ENCODE results near the gene USP17L5.
"Not testable (repeated sequence)": the region's sequence is repeated elsewhere in the genome, so short reads cannot be mapped to it uniquely, and the experiment has no call there.

USP17L5 gene

DNA sequence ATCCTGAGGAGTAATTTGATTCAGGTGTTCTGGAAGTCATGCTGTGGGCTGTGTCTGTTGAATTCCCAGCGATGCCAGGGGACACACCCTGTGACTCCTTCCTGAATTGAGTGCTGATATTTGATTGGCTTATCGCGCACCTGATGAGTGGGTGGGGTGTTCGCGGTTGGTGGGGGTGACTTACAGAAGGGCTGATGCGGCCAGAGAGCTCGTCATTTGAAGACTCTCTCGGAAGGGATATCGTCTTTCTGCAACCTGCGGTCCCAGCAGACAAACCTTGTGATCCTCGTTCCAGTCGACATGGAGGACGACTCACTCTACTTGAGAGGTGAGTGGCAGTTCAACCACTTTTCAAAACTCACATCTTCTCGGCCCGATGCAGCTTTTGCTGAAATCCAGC is 4.8 kb upstream of the USP17L5 start, which contains the start of gene USP17L26:
USP17L26 (plus strand) TSS at position 301 of the 400 bp plus-strand sequence; CDS start at position 301, 0 bp downstream.
- H3K4me3 ChIP-seq (ENCODE audit: low read length in 2 of 2); H3K9me3 ChIP-seq (replicated peaks in 1 of 2; ENCODE audit: control insufficient read depth in 2 of 2, insufficient read depth in 1 of 2, low read depth in 1 of 2, low read length in 2 of 2); H2BK120ac ChIP-seq (ENCODE audit: low read depth, low read length); DNase-seq (ENCODE audit: low spot score); H2BK5ac ChIP-seq (ENCODE audit: low read length); H3K36me3 ChIP-seq (replicated peaks in 1 of 2; ENCODE audit: control insufficient read depth in 2 of 2, insufficient read depth in 2 of 2, low read length in 2 of 2); H3K27ac ChIP-seq (replicated peaks; ENCODE audit: low read length); H4K8ac ChIP-seq (ENCODE audit: low read depth, low read length); H3K18ac ChIP-seq (ENCODE audit: low read length); H2AFZ ChIP-seq (ENCODE audit: low read length); H2AK5ac ChIP-seq (ENCODE audit: low read depth, low read length); H2BK15ac ChIP-seq (ENCODE audit: low read length); H3K27me3 ChIP-seq (ENCODE audit: control insufficient read depth in 3 of 3, insufficient read depth in 3 of 3, low read depth in 1 of 3, low read length in 3 of 3); H3K4ac ChIP-seq (ENCODE audit: low read length); H2BK12ac ChIP-seq (ENCODE audit: low read length); H4K91ac ChIP-seq (ENCODE audit: low read depth, low read length, poor library complexity); H3K4me2 ChIP-seq (ENCODE audit: insufficient read depth, low read length, poor library complexity, severe bottlenecking); H3K9ac ChIP-seq (ENCODE audit: low read depth, low read length, poor library complexity); H3K4me1 ChIP-seq (ENCODE audit: control insufficient read depth in 2 of 2, insufficient read depth in 1 of 2, low read depth in 1 of 2, low read length in 2 of 2); H3K23ac ChIP-seq (ENCODE audit: low read depth, low read length, poor library complexity); H3K14ac ChIP-seq (ENCODE audit: low read length); H3K79me1 ChIP-seq (ENCODE audit: low read depth, low read length): not testable (repeated sequence)
- no CpG with 5 or more reads among the region's 15 CpGs for WGBS, 2 donors (ENCODE audit: extremely low coverage in 2 of 2, insufficient read length in 2 of 2, insufficient replicate concordance in 1 of 2)

DNA sequence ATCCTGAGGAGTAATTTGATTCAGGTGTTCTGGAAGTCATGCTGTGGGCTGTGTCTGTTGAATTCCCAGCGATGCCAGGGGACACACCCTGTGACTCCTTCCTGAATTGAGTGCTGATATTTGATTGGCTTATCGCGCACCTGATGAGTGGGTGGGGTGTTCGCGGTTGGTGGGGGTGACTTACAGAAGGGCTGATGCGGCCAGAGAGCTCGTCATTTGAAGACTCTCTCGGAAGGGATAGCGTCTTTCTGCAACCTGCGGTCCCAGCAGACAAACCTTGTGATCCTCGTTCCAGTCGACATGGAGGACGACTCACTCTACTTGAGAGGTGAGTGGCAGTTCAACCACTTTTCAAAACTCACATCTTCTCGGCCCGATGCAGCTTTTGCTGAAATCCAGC is 4.6 kb downstream of the USP17L5 start, which contains the start of gene USP17L27:
USP17L27 (plus strand) TSS at position 301 of the 400 bp plus-strand sequence; CDS start at position 301, 0 bp downstream.
- not testable (repeated sequence) for H4K91ac ChIP-seq (ENCODE audit: low read depth, low read length, poor library complexity); H4K8ac ChIP-seq (ENCODE audit: low read depth, low read length); DNase-seq (ENCODE audit: low spot score); H3K23ac ChIP-seq (ENCODE audit: low read depth, low read length, poor library complexity); H3K18ac ChIP-seq (ENCODE audit: low read length); H2BK12ac ChIP-seq (ENCODE audit: low read length); H3K9me3 ChIP-seq (replicated peaks in 1 of 2; ENCODE audit: control insufficient read depth in 2 of 2, insufficient read depth in 1 of 2, low read depth in 1 of 2, low read length in 2 of 2); H2BK15ac ChIP-seq (ENCODE audit: low read length); H2AFZ ChIP-seq (ENCODE audit: low read length); H3K79me1 ChIP-seq (ENCODE audit: low read depth, low read length); H3K27ac ChIP-seq (replicated peaks; ENCODE audit: low read length); H3K4ac ChIP-seq (ENCODE audit: low read length); H3K14ac ChIP-seq (ENCODE audit: low read length); H3K4me2 ChIP-seq (ENCODE audit: insufficient read depth, low read length, poor library complexity, severe bottlenecking); H3K9ac ChIP-seq (ENCODE audit: low read depth, low read length, poor library complexity); H3K36me3 ChIP-seq (replicated peaks in 1 of 2; ENCODE audit: control insufficient read depth in 2 of 2, insufficient read depth in 2 of 2, low read length in 2 of 2); H3K4me3 ChIP-seq (ENCODE audit: low read length in 2 of 2); H2BK5ac ChIP-seq (ENCODE audit: low read length); H2BK120ac ChIP-seq (ENCODE audit: low read depth, low read length); H3K27me3 ChIP-seq (ENCODE audit: control insufficient read depth in 3 of 3, insufficient read depth in 3 of 3, low read depth in 1 of 3, low read length in 3 of 3); H2AK5ac ChIP-seq (ENCODE audit: low read depth, low read length); H3K4me1 ChIP-seq (ENCODE audit: control insufficient read depth in 2 of 2, insufficient read depth in 1 of 2, low read depth in 1 of 2, low read length in 2 of 2)
- no CpG with 5 or more reads among the region's 15 CpGs for WGBS, 2 donors (ENCODE audit: extremely low coverage in 2 of 2, insufficient read length in 2 of 2, insufficient replicate concordance in 1 of 2)

DNA sequence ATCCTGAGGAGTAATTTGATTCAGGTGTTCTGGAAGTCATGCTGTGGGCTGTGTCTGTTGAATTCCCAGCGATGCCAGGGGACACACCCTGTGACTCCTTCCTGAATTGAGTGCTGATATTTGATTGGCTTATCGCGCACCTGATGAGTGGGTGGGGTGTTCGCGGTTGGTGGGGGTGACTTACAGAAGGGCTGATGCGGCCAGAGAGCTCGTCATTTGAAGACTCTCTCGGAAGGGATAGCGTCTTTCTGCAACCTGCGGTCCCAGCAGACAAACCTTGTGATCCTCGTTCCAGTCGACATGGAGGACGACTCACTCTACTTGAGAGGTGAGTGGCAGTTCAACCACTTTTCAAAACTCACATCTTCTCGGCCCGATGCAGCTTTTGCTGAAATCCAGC is 9.4 kb downstream of the USP17L5 start, which contains the start of gene USP17L28:
USP17L28 (plus strand) TSS at position 301 of the 400 bp plus-strand sequence; CDS start at position 301, 0 bp downstream.
- H3K27ac ChIP-seq (replicated peaks; ENCODE audit: low read length); H2AFZ ChIP-seq (ENCODE audit: low read length); H3K9me3 ChIP-seq (replicated peaks in 1 of 2; ENCODE audit: control insufficient read depth in 2 of 2, insufficient read depth in 1 of 2, low read depth in 1 of 2, low read length in 2 of 2); H3K4me2 ChIP-seq (ENCODE audit: insufficient read depth, low read length, poor library complexity, severe bottlenecking); H3K18ac ChIP-seq (ENCODE audit: low read length); H4K91ac ChIP-seq (ENCODE audit: low read depth, low read length, poor library complexity); H2BK120ac ChIP-seq (ENCODE audit: low read depth, low read length); H2AK5ac ChIP-seq (ENCODE audit: low read depth, low read length); H3K9ac ChIP-seq (ENCODE audit: low read depth, low read length, poor library complexity); H2BK15ac ChIP-seq (ENCODE audit: low read length); H3K27me3 ChIP-seq (ENCODE audit: control insufficient read depth in 3 of 3, insufficient read depth in 3 of 3, low read depth in 1 of 3, low read length in 3 of 3); H3K14ac ChIP-seq (ENCODE audit: low read length); H2BK12ac ChIP-seq (ENCODE audit: low read length); H3K4me1 ChIP-seq (ENCODE audit: control insufficient read depth in 2 of 2, insufficient read depth in 1 of 2, low read depth in 1 of 2, low read length in 2 of 2); H4K8ac ChIP-seq (ENCODE audit: low read depth, low read length); H3K4ac ChIP-seq (ENCODE audit: low read length); H3K36me3 ChIP-seq (replicated peaks in 1 of 2; ENCODE audit: control insufficient read depth in 2 of 2, insufficient read depth in 2 of 2, low read length in 2 of 2); H3K4me3 ChIP-seq (ENCODE audit: low read length in 2 of 2); H3K23ac ChIP-seq (ENCODE audit: low read depth, low read length, poor library complexity); H3K79me1 ChIP-seq (ENCODE audit: low read depth, low read length); DNase-seq (ENCODE audit: low spot score); H2BK5ac ChIP-seq (ENCODE audit: low read length): not testable (repeated sequence)
- no CpG with 5 or more reads among the region's 15 CpGs for WGBS, 2 donors (ENCODE audit: extremely low coverage in 2 of 2, insufficient read length in 2 of 2, insufficient replicate concordance in 1 of 2)

DNA sequence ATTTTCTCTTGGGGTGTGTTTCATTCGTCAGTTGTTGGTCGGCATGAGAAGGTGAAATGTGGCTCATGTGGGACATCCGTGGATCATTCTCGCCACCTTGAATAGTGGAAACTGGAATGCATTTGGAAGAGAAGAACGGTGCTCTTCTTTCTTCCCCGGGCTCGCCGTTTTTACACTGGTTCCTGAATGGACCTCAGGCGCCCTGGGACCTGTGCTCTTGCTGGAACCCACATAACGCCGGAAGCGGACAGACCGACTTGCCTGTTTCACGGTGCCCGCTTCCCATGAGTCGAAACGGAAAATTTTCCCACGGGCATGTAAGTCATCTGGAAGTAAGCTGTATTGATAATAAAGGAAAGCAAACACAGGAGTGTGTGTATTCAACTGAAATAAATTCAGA is 11.7 kb downstream of the USP17L5 start:
- H2AK5ac ChIP-seq (ENCODE audit: low read depth, low read length); H3K4me2 ChIP-seq (ENCODE audit: insufficient read depth, low read length, poor library complexity, severe bottlenecking); H2BK12ac ChIP-seq (ENCODE audit: low read length): not testable (repeated sequence)

More for the DNA sequence above, 11.7 kb downstream of the USP17L5 start:
- not testable (repeated sequence) for H3K4ac ChIP-seq (ENCODE audit: low read length); DNase-seq (ENCODE audit: low spot score); H3K27me3 ChIP-seq (ENCODE audit: control insufficient read depth in 3 of 3, insufficient read depth in 3 of 3, low read depth in 1 of 3, low read length in 3 of 3); H4K8ac ChIP-seq (ENCODE audit: low read depth, low read length); H3K9ac ChIP-seq (ENCODE audit: low read depth, low read length, poor library complexity); H3K4me1 ChIP-seq (ENCODE audit: control insufficient read depth in 2 of 2, insufficient read depth in 1 of 2, low read depth in 1 of 2, low read length in 2 of 2); H3K18ac ChIP-seq (ENCODE audit: low read length); H3K14ac ChIP-seq (ENCODE audit: low read length); H2BK5ac ChIP-seq (ENCODE audit: low read length); H3K79me1 ChIP-seq (ENCODE audit: low read depth, low read length); H2AFZ ChIP-seq (ENCODE audit: low read length); H3K27ac ChIP-seq (replicated peaks; ENCODE audit: low read length); H3K23ac ChIP-seq (ENCODE audit: low read depth, low read length, poor library complexity); H3K4me3 ChIP-seq (ENCODE audit: low read length in 2 of 2); H2BK15ac ChIP-seq (ENCODE audit: low read length); H2BK120ac ChIP-seq (ENCODE audit: low read depth, low read length); H3K36me3 ChIP-seq (replicated peaks in 1 of 2; ENCODE audit: control insufficient read depth in 2 of 2, insufficient read depth in 2 of 2, low read length in 2 of 2); H4K91ac ChIP-seq (ENCODE audit: low read depth, low read length, poor library complexity); H3K9me3 ChIP-seq (replicated peaks in 1 of 2; ENCODE audit: control insufficient read depth in 2 of 2, insufficient read depth in 1 of 2, low read depth in 1 of 2, low read length in 2 of 2)
- WGBS, 2 donors (ENCODE audit: extremely low coverage in 2 of 2, insufficient read length in 2 of 2, insufficient replicate concordance in 1 of 2) = no CpG with 5 or more reads among the region's 18 CpGs

Measured in neuronal stem cell (in vitro differentiated cells).